ENCODE data around the gene PRKCG. TPM values are rescaled to one million over a fixed set of nuclear protein-coding genes. Genes with fewer than 3 reads are reported as not detected.
"Not testable (repeated sequence)": the region's sequence is repeated elsewhere in the genome, so short reads cannot be mapped to it uniquely, and the experiment has no call there.

Gene PRKCG
- total RNA-seq (not detected), polyA plus RNA-seq (under 1 TPM in 1 of 2 donors, not detected in 1; 0.06 TPM)

GRCh38 chr19:53881482-53882390 is at the start of gene PRKCG:
TSS of gene PRKCG (plus strand) at chr19:53882197. CDS start at chr19:53882495, 298 bp downstream.
- H3K4me1 Mint-ChIP-seq, result peaks cover 16 to 39% (median 20%) of the 10 kb centered on the region in 4 donors
- H3K27me3 Mint-ChIP-seq, result peaks cover 25 to 32% of the 10 kb centered on the region in 2 donors
- ChIA-PET CTCF (ENCODE audit: partially characterized antibody) (interaction anchor here (0.7 to 4.1 kb wide), 10 partner anchors 11 to 38 kb away, joined by 3 to 47 read pairs (median 8); partner anchors contain the start of gene MYADM), POLR2A (ENCODE audit: partially characterized antibody) (interaction anchor here (0.8 to 3.0 kb wide), 4 partner anchors 11 to 28 kb away, joined by 3 to 40 read pairs (median 4); partner anchors contain the start of gene MYADM)
- Histone ChIP-seq H3K27me3 (ENCODE audit: insufficient read depth, low read length) (peaks cover 45% of the 10 kb centered on the region), H3K27ac (ENCODE audit: low read depth, low read length) (no peak within 1 kb of the TSS), H3K9me3 (ENCODE audit: control insufficient read depth in 1 of 2, low read length in 2 of 2) (no peaks in the 10 kb centered on the region), H3K4me1 (ENCODE audit: insufficient read depth, low read length) (peaks cover 54% of the 10 kb centered on the region), H3K4me3 (ENCODE audit: low read length in 2 of 2) (peak within 1 kb of the TSS; percentile 8 to 40), H3K36me3 (ENCODE audit: insufficient read depth, low read length) (no peaks in the 10 kb centered on the region)
- H3K9me3 Mint-ChIP-seq, result peaks cover 0 to under 1% (median 0%) of the 10 kb centered on the region in 8 donors
- H3K36me3 Mint-ChIP-seq, result peaks cover 3 to 8% of the 10 kb centered on the region in 2 donors
- peak within 1 kb of the TSS in 3 of 7 donors; percentile 9 to 82 (median 27) for H3K27ac Mint-ChIP-seq
- intact Hi-C loops (cut with micrococcal nuclease), result loop anchor here (1.0 to 5.0 kb wide), 3 partner anchors 28 to 684 kb away; no protein-coding TSS in a partner anchor
- peak; percentile 61 to 75 (median 66) for DNase-seq
- H3K4me3 Mint-ChIP-seq, result peak within 1 kb of the TSS in 4 of 8 donors; percentile 26 to 67 (median 44)

DNA sequence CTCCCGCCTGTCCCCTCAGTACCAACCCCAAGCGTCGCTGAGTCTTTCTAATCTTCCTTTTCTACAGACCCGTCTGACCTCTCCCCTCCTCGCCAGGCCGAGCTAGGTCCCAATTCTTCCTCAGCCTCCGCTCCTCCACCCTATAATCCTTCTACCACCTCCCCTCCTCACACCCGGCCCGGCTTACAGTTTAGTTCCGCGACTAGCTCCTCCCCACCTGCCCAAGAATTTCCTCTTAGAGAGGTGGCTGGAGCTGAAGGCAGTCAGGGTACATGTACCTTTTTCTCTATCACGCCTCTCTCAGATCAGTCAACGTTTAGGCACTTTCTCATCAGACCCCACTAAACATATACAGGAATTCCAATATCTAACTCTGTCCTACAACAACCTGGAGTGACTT is 49.1 kb upstream of the PRKCG start:
- H3K4me1 Mint-ChIP-seq; H3K27ac ChIP-seq (ENCODE audit: low read depth, low read length); CTCF ChIA-PET (ENCODE audit: partially characterized antibody); H3K9me3 Mint-ChIP-seq; H3K4me3 Mint-ChIP-seq; intact Hi-C loops (cut with micrococcal nuclease); H3K27ac Mint-ChIP-seq; H3K27me3 ChIP-seq (ENCODE audit: insufficient read depth, low read length); H3K4me3 ChIP-seq (ENCODE audit: low read length in 2 of 2); H3K36me3 Mint-ChIP-seq; H3K4me1 ChIP-seq (ENCODE audit: insufficient read depth, low read length); H3K36me3 ChIP-seq (ENCODE audit: insufficient read depth, low read length); H3K9me3 ChIP-seq (ENCODE audit: control insufficient read depth in 1 of 2, low read length in 2 of 2); POLR2A ChIA-PET (ENCODE audit: partially characterized antibody); DNase-seq: not testable (repeated sequence)
- H3K27me3 Mint-ChIP-seq, result peaks cover 18 to 32% of the 10 kb centered on the region in 2 donors

DNA sequence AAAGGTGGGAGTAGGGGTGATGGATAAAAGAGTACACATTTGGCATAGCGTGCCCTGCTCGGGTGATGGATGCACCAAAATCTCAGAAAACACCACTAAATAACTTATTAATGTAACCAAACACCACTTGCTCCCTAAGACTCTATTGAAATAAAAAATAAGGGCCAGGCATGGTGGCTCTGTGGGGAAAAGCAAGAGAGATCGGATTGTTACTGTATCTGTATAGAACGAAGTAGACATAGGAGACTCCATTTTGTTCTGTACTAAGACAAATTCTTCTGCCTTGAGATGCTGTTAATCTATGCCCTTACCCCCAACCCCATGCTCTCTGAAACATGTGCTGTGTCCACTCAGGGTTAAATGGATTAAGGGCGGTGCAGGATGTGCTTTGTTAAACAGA is 43.6 kb upstream of the PRKCG start:
- H3K4me3 ChIP-seq (ENCODE audit: low read length in 2 of 2); POLR2A ChIA-PET (ENCODE audit: partially characterized antibody); H3K27me3 ChIP-seq (ENCODE audit: insufficient read depth, low read length); H3K36me3 ChIP-seq (ENCODE audit: insufficient read depth, low read length); H3K9me3 ChIP-seq (ENCODE audit: control insufficient read depth in 1 of 2, low read length in 2 of 2); H3K4me1 ChIP-seq (ENCODE audit: insufficient read depth, low read length); H3K36me3 Mint-ChIP-seq; DNase-seq; H3K4me1 Mint-ChIP-seq; H3K27ac ChIP-seq (ENCODE audit: low read depth, low read length); CTCF ChIA-PET (ENCODE audit: partially characterized antibody); H3K27ac Mint-ChIP-seq; H3K9me3 Mint-ChIP-seq; H3K4me3 Mint-ChIP-seq; intact Hi-C loops (cut with micrococcal nuclease): not testable (repeated sequence)
- H3K27me3 Mint-ChIP-seq, result peaks cover 9 to 22% of the 10 kb centered on the region in 2 donors

DNA sequence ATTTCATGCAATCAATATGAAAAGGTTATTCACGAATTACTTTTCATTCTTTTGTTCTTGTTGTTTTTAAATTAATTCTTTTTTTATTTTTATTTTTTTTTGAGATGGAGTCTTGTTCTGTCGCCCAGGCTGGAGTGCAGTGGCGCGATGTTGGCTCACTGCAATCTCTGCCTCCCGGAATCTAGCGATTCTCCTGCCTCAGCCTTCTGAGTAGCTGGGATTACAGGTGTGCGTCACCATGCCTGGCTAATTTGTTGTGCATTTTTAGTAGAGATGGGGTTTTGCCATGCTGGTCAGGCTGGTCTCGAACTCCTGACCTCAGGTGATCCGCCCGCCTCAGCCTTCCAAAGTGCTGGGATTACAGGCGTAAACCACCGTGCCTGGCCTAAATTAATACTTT is 41.8 kb upstream of the PRKCG start:
- H3K4me3 Mint-ChIP-seq; H3K4me1 Mint-ChIP-seq; H3K36me3 Mint-ChIP-seq; H3K27me3 ChIP-seq (ENCODE audit: insufficient read depth, low read length); H3K27ac ChIP-seq (ENCODE audit: low read depth, low read length); DNase-seq; H3K27ac Mint-ChIP-seq; H3K4me3 ChIP-seq (ENCODE audit: low read length in 2 of 2); POLR2A ChIA-PET (ENCODE audit: partially characterized antibody); H3K9me3 ChIP-seq (ENCODE audit: control insufficient read depth in 1 of 2, low read length in 2 of 2); H3K4me1 ChIP-seq (ENCODE audit: insufficient read depth, low read length); intact Hi-C loops (cut with micrococcal nuclease); H3K9me3 Mint-ChIP-seq; H3K36me3 ChIP-seq (ENCODE audit: insufficient read depth, low read length): not testable (repeated sequence)
- CTCF ChIA-PET (ENCODE audit: partially characterized antibody), result interaction anchor here (1.6 to 2.3 kb wide), 2 partner anchors 43 to 190 kb away, joined by 7 to 9 read pairs; no protein-coding TSS in a partner anchor
- H3K27me3 Mint-ChIP-seq, result peaks cover 6 to 14% of the 10 kb centered on the region in 2 donors

- H3K27me3 ChIP-seq (ENCODE audit: insufficient read depth, low read length); DNase-seq; H3K27ac ChIP-seq (ENCODE audit: low read depth, low read length); H3K36me3 ChIP-seq (ENCODE audit: insufficient read depth, low read length); H3K4me3 ChIP-seq (ENCODE audit: low read length in 2 of 2); H3K27ac Mint-ChIP-seq; intact Hi-C loops (cut with micrococcal nuclease); H3K4me3 Mint-ChIP-seq; H3K4me1 Mint-ChIP-seq; POLR2A ChIA-PET (ENCODE audit: partially characterized antibody); H3K9me3 ChIP-seq (ENCODE audit: control insufficient read depth in 1 of 2, low read length in 2 of 2); H3K4me1 ChIP-seq (ENCODE audit: insufficient read depth, low read length); H3K9me3 Mint-ChIP-seq; H3K36me3 Mint-ChIP-seq: not testable (repeated sequence)
- peaks cover 7 to 13% of the 10 kb centered on the region in 2 donors for H3K27me3 Mint-ChIP-seq
- CTCF ChIA-PET (ENCODE audit: partially characterized antibody), result interaction anchor here (0.8 to 2.3 kb wide), 9 partner anchors 13 to 255 kb away, joined by 3 to 20 read pairs (median 4); no protein-coding TSS in a partner anchor
These were observed 41.1 kb upstream of the PRKCG start for GRCh38 chr19:53840914-53841313.

DNA sequence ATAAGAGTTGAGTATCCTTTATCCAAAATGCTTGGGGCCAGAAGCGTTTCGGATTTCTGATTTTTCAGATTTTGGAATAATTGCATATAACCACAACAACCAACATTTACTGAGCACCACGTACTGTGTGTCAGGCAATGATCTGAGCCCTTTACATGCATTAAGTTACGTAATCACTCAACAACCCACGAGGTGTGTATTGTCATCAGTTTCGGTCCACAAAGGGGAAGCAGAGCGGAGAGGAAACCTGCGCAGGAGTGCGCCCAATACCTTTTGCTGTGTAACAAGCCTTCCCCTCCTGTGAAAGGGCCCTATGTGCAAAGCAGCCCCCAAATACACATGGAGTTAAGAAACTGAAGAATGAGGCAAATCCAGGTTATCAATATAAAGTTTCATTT is 37.1 kb upstream of the PRKCG start:
- H3K4me3 Mint-ChIP-seq, result no peak overlapping the region
- Histone ChIP-seq H3K36me3 (ENCODE audit: insufficient read depth, low read length) (no peaks in the 10 kb centered on the region), H3K4me1 (ENCODE audit: insufficient read depth, low read length) (no peaks in the 10 kb centered on the region), H3K4me3 (ENCODE audit: low read length in 2 of 2) (no peak overlapping the region), H3K27ac (ENCODE audit: low read depth, low read length) (no peak overlapping the region), H3K27me3 (ENCODE audit: insufficient read depth, low read length) (no peaks in the 10 kb centered on the region), H3K9me3 (ENCODE audit: control insufficient read depth in 1 of 2, low read length in 2 of 2) (no peaks in the 10 kb centered on the region)
- CTCF ChIA-PET (ENCODE audit: partially characterized antibody), result no interaction called here
- peaks cover 18 to 20% of the 10 kb centered on the region in 2 donors for H3K27me3 Mint-ChIP-seq
- H3K4me1 Mint-ChIP-seq, result peaks cover 3 to 5% (median 4%) of the 10 kb centered on the region in 4 donors
- no peaks in the 10 kb centered on the region for H3K36me3 Mint-ChIP-seq
- no peak for DNase-seq
- H3K27ac Mint-ChIP-seq, result peak overlapping the region in 1 of 7 donors; percentile 69
- H3K9me3 Mint-ChIP-seq, result no peaks in the 10 kb centered on the region
- POLR2A ChIA-PET (ENCODE audit: partially characterized antibody), result no interaction called here
- intact Hi-C loops (cut with micrococcal nuclease), result no loop called here

DNA sequence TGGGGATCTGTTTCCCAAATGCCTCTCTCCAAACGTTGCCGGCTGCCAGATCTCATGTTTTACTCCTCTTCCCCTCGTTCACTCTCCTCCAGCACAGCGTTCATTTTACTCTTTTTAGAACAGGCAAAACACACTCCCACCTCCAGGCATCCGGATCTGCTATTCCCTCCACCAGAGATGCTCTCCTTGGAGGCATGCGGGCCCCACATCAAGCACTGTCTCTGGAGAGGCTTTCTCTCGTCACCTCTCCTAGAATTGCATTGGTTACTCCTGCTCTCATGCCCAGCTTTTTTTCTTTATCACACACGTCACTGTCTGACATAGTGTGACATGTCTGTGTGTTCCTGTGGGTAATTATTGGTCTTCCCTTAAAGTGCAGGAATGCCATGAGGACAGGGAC is 34.4 kb upstream of the PRKCG start:
- Mint-ChIP-seq H3K9me3 (no peaks in the 10 kb centered on the region), H3K36me3 (no peaks in the 10 kb centered on the region), H3K4me3 (no peak overlapping the region), H3K27me3 (peaks cover 21 to 22% of the 10 kb centered on the region in 2 donors), H3K27ac (peak overlapping the region in 1 of 7 donors; percentile 48), H3K4me1 (peaks cover 3 to 7% (median 5%) of the 10 kb centered on the region in 4 donors)
- H3K27ac ChIP-seq (ENCODE audit: low read depth, low read length), result no peak overlapping the region
- no peaks in the 10 kb centered on the region for H3K36me3 ChIP-seq (ENCODE audit: insufficient read depth, low read length)
- ChIA-PET CTCF (ENCODE audit: partially characterized antibody) (interaction anchor here (1.5 kb wide), 1 partner anchor 176 kb away, joined by 5 read pairs; no protein-coding TSS in a partner anchor), POLR2A (ENCODE audit: partially characterized antibody) (no interaction called here)
- H3K4me1 ChIP-seq (ENCODE audit: insufficient read depth, low read length), result no peaks in the 10 kb centered on the region
- intact Hi-C loops (cut with micrococcal nuclease), result no loop called here
- no peak overlapping the region for H3K4me3 ChIP-seq (ENCODE audit: low read length in 2 of 2)
- H3K9me3 ChIP-seq (ENCODE audit: control insufficient read depth in 1 of 2, low read length in 2 of 2), result no peaks in the 10 kb centered on the region
- H3K27me3 ChIP-seq (ENCODE audit: insufficient read depth, low read length), result no peaks in the 10 kb centered on the region
- DNase-seq, result no peak
